LNCaP clone FGC (cell line): ENCODE data around the gene NDUFS1.
"Not testable (repeated sequence)": the region's sequence is repeated elsewhere in the genome, so short reads cannot be mapped to it uniquely, and the experiment has no call there.

Experiments
- DNase-seq: peaks from one replicate; pipeline ENCODE4 v3.0.0-alpha.2; 2011; ENCODE audit warnings: low read depth
- H3K4me3 ChIP-seq: 2 replicates; pipeline ENCODE4 v1.5.1; 2011; ENCODE audit warnings: mild to moderate bottlenecking, low read depth, low read length, control low read depth
- CTCF ChIP-seq: IDR thresholded peaks from 2 replicates; pipeline ENCODE4 v1.5.1; 2012; ENCODE audit warnings: mild to moderate bottlenecking; ENCODE audit not compliant: control insufficient read depth, insufficient read depth; ENCODE audit errors: extremely low read depth

The NDUFS1 gene

GRCh38 chr2:206159346-206160124 is at the start of gene NDUFS1, which contains the start of gene EEF1B2:
NDUFS1 (minus strand) TSS chr2:206159444; CDS start chr2:206153678, 5,766 bp downstream.
EEF1B2 (plus strand) TSS chr2:206159895; CDS start chr2:206159980, 85 bp downstream.
- TF ChIP-seq CTCF, result no peak
- DNase-seq, result peak; percentile 94
- H3K4me3 ChIP-seq, result peak within 1 kb of the TSS; percentile 77

GRCh38 chr2:206208900-206209299 is 49.7 kb upstream of the NDUFS1 start:
- DNase-seq, result no peak
- no peak overlapping the region for H3K4me3 ChIP-seq
- no peak for TF ChIP-seq CTCF

- not testable (repeated sequence) for H3K4me3 ChIP-seq, DNase-seq
Observed at GRCh38 chr2:206207316-206207715, 48.1 kb upstream of the NDUFS1 start.

GRCh38 chr2:206204710-206205109 is 45.5 kb upstream of the NDUFS1 start:
- no peak overlapping the region for H3K4me3 ChIP-seq
- no peak for DNase-seq
- no peak for TF ChIP-seq CTCF

- no peak overlapping the region for H3K4me3 ChIP-seq
- no peak for TF ChIP-seq CTCF
- DNase-seq, result no peak
Observed at GRCh38 chr2:206203331-206203730, 44.1 kb upstream of the NDUFS1 start.

GRCh38 chr2:206202446-206202845 is 43.2 kb upstream of the NDUFS1 start:
- H3K4me3 ChIP-seq, result no peak overlapping the region
- no peak for TF ChIP-seq CTCF
- no peak for DNase-seq

GRCh38 chr2:206201075-206201848 is 42.0 kb upstream of the NDUFS1 start:
- DNase-seq, result peak; percentile 2
- TF ChIP-seq CTCF, result no peak
- no peak overlapping the region for H3K4me3 ChIP-seq
